Putamen (tissue), 1 donor: Measurements from ENCODE around the gene ADGRV1.
"Not testable (repeated sequence)": the region's sequence is repeated elsewhere in the genome, so short reads cannot be mapped to it uniquely, and the experiment has no call there.

ENCODE experiments used
- DNase-seq: peaks from one replicate; pipeline ENCODE4 v3.0.0-alpha.2; 2016; ENCODE audit warnings: low spot score

Gene ADGRV1

GRCh38 chr5:90746119-90746518, 187.5 kb downstream of the ADGRV1 start:
- DNase-seq, result no peak

- no peak for DNase-seq
These were observed 188.6 kb downstream of the ADGRV1 start for GRCh38 chr5:90747175-90747574.

GRCh38 chr5:90747693-90748092, 189.1 kb downstream of the ADGRV1 start:
- no peak for DNase-seq

- no peak for DNase-seq
These were observed 200.5 kb downstream of the ADGRV1 start for GRCh38 chr5:90759119-90759518.

GRCh38 chr5:90767710-90768109, 209.1 kb downstream of the ADGRV1 start:
- no peak for DNase-seq

GRCh38 chr5:90770006-90770541, 211.5 kb downstream of the ADGRV1 start:
- DNase-seq, result not testable (repeated sequence)

- no peak for DNase-seq
These were observed 219.4 kb downstream of the ADGRV1 start for GRCh38 chr5:90777959-90778358.

GRCh38 chr5:90783460-90784333, 225.1 kb downstream of the ADGRV1 start:
- DNase-seq, result peak; percentile 67

- no peak for DNase-seq
These were observed 228.2 kb downstream of the ADGRV1 start for GRCh38 chr5:90786756-90787155.

GRCh38 chr5:90792725-90793124, 234.1 kb downstream of the ADGRV1 start:
- no peak for DNase-seq

GRCh38 chr5:90793183-90793582, 234.6 kb downstream of the ADGRV1 start:
- no peak for DNase-seq

- not testable (repeated sequence) for DNase-seq
These were observed 238.3 kb downstream of the ADGRV1 start for GRCh38 chr5:90796919-90797318.

- DNase-seq, result not testable (repeated sequence)
These were observed 241.5 kb downstream of the ADGRV1 start for GRCh38 chr5:90800082-90800481.

GRCh38 chr5:90800515-90800914, 241.9 kb downstream of the ADGRV1 start:
- DNase-seq, result not testable (repeated sequence)

GRCh38 chr5:90802474-90803317, 244.1 kb downstream of the ADGRV1 start:
- peak; percentile 9 for DNase-seq

GRCh38 chr5:90803381-90803780, 244.8 kb downstream of the ADGRV1 start:
- no peak for DNase-seq

GRCh38 chr5:90803876-90804275, 245.3 kb downstream of the ADGRV1 start:
- DNase-seq, result no peak

- no peak for DNase-seq
These were observed 248.9 kb downstream of the ADGRV1 start for GRCh38 chr5:90807496-90807895.

- no peak for DNase-seq
These were observed 250.9 kb downstream of the ADGRV1 start for GRCh38 chr5:90809311-90810056.

GRCh38 chr5:90810211-90810610, 251.6 kb downstream of the ADGRV1 start:
- no peak for DNase-seq

- DNase-seq, result no peak
These were observed 254.8 kb downstream of the ADGRV1 start for GRCh38 chr5:90813392-90813791.

GRCh38 chr5:90822062-90822461, 263.5 kb downstream of the ADGRV1 start:
- DNase-seq, result not testable (repeated sequence)
